ENCODE results near the gene MAP9.

- no peak for TF ChIP-seq CTCF (IDR thresholded peaks at IDR 0.05; ENCODE audit: poor library complexity, severe bottlenecking)
- TF ChIP-seq, protein P1, sequence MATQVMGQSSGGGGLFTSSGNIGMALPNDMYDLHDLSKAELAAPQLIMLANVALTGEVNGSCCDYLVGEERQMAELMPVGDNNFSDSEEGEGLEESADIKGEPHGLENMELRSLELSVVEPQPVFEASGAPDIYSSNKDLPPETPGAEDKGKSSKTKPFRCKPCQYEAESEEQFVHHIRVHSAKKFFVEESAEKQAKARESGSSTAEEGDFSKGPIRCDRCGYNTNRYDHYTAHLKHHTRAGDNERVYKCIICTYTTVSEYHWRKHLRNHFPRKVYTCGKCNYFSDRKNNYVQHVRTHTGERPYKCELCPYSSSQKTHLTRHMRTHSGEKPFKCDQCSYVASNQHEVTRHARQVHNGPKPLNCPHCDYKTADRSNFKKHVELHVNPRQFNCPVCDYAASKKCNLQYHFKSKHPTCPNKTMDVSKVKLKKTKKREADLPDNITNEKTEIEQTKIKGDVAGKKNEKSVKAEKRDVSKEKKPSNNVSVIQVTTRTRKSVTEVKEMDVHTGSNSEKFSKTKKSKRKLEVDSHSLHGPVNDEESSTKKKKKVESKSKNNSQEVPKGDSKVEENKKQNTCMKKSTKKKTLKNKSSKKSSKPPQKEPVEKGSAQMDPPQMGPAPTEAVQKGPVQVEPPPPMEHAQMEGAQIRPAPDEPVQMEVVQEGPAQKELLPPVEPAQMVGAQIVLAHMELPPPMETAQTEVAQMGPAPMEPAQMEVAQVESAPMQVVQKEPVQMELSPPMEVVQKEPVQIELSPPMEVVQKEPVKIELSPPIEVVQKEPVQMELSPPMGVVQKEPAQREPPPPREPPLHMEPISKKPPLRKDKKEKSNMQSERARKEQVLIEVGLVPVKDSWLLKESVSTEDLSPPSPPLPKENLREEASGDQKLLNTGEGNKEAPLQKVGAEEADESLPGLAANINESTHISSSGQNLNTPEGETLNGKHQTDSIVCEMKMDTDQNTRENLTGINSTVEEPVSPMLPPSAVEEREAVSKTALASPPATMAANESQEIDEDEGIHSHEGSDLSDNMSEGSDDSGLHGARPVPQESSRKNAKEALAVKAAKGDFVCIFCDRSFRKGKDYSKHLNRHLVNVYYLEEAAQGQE (IDR thresholded peaks at IDR 0.05; ENCODE audit: borderline replicate concordance), result no peak
- no peak for TF ChIP-seq TAF1 (IDR thresholded peaks at IDR 0.05; ENCODE audit: low read depth)
Measured at GRCh38 chr4:155392481-155393184, 15.9 kb upstream of the MAP9 start.
